Mucosa of descending colon (tissue), 3 donors: ENCODE measurements around the gene TALDO1. TPM values are rescaled to one million over a fixed set of nuclear protein-coding genes. Genes with fewer than 3 reads are reported as not detected.

Source experiments
- ATAC-seq: fragments of 200-7000 bp; cut with Tn5 transposase; one replicate; pipeline ENCODE4 v1.9.1; 2020; ENCODE audit warnings: mild to moderate bottlenecking, moderate library complexity
- DNase-seq, 3 donors: peaks; one replicate each; pipeline ENCODE4 v3.0.0-alpha.2; 2020
- H3K36me3 ChIP-seq: fragments of 200-600 bp; one replicate; pipeline ENCODE4 v1.8.0; 2021; ENCODE audit warnings: low read depth, mild to moderate bottlenecking
- H3K4me1 ChIP-seq: fragments of 200-600 bp; one replicate; pipeline ENCODE4 v1.8.0; 2021; ENCODE audit warnings: low read depth, mild to moderate bottlenecking
- H3K4me3 ChIP-seq: fragments of 200-600 bp; one replicate; pipeline ENCODE4 v1.8.0; 2021; ENCODE audit warnings: mild to moderate bottlenecking
- H3K9me3 ChIP-seq: fragments of 200-600 bp; one replicate; pipeline ENCODE4 v1.8.0; 2021; ENCODE audit warnings: mild to moderate bottlenecking
- CTCF ChIP-seq: fragments of 200-600 bp; IDR thresholded peaks from one replicate; pipeline ENCODE4 v1.8.0; 2022; ENCODE audit warnings: antibody characterized with exemption, mild to moderate bottlenecking
- intact Hi-C, 2 donors: fragments of 100-400 bp; cut with DNase I in 1 of 2; cut with micrococcal nuclease in 1 of 2; formaldehyde crosslinking; loops; one replicate each; pipeline versions ENCODE4 v1.11.0 to v1.11.1; 2022; cut with DNase I, micrococcal nuclease
- total RNA-seq, 3 donors: library from RNA; stranded (reverse); fragmentation: NEBNext Ultra II Directional in 2 of 3; extraction: Animal tissue kit (Norgen Biotek cat#: 25700) in 2 of 3; gene quantifications; one replicate each; pipeline versions ENCODE4 v1.2.1 to v1.2.4, GENCODE V29; 2021 to 2023
- donor health status: DM: no; HTN: no; CAD: no; lungs with moderate emphysema.
- donor health status: DM: no; HTN: no; CAD: no.
- donor health status: DM: no; HTN: yes; CAD: no.

Gene TALDO1
- total RNA-seq, 3 donors from 2014 or later: 101 to 158 (median 128) TPM

GRCh38 chr11:724778-725386 lies 22.4 kb upstream of the TALDO1 start:
- Histone ChIP-seq H3K4me3 (no peak overlapping the region), H3K4me1 (peaks cover 37% of the 10 kb centered on the region), H3K36me3 (no peaks in the 10 kb centered on the region), H3K9me3 (no peaks in the 10 kb centered on the region)
- intact Hi-C loops: loop anchor here (5.0 to 10.0 kb wide), 3 partner anchors 60 to 170 kb away; no protein-coding TSS in a partner anchor
- DNase-seq: peak in 1 of 3 donors; percentile 59
- no peak for ATAC-seq
- no peak for TF ChIP-seq CTCF

DNA sequence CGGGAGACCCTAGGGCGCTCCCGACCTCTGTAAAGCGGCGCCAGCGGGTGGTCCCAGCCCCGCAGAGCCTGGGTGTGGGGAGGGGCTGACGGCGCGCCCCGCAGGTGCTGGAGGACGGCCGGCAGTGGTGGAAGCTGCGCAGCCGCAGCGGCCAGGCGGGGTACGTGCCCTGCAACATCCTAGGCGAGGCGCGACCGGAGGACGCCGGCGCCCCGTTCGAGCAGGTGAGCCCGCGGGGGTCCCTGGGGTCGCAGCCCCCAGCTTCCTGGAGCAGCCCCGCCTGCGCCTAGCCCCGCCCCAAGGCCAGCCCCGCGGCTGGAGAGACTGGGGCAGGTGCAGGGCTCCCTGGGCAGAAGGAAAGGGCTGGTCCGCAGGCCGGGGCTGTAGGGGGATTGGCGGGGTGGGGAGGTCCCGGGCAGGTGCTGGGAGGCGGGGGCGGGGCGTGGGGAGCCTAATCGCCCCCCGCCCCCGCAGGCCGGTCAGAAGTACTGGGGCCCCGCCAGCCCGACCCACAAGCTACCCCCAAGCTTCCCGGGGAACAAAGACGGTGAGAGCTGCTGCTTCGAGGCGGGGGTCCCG lies 21.6 kb upstream of the TALDO1 start:
- TF ChIP-seq CTCF: no peak
- Histone ChIP-seq H3K9me3 (no peaks in the 10 kb centered on the region), H3K36me3 (no peaks in the 10 kb centered on the region), H3K4me3 (no peak overlapping the region), H3K4me1 (peaks cover 29% of the 10 kb centered on the region)
- peak; percentile 26 to 71 (median 64) for DNase-seq
- intact Hi-C loops: loop anchor here (5.0 to 10.0 kb wide), 3 partner anchors 61 to 171 kb away; no protein-coding TSS in a partner anchor
- peak; percentile 39 for ATAC-seq

DNA sequence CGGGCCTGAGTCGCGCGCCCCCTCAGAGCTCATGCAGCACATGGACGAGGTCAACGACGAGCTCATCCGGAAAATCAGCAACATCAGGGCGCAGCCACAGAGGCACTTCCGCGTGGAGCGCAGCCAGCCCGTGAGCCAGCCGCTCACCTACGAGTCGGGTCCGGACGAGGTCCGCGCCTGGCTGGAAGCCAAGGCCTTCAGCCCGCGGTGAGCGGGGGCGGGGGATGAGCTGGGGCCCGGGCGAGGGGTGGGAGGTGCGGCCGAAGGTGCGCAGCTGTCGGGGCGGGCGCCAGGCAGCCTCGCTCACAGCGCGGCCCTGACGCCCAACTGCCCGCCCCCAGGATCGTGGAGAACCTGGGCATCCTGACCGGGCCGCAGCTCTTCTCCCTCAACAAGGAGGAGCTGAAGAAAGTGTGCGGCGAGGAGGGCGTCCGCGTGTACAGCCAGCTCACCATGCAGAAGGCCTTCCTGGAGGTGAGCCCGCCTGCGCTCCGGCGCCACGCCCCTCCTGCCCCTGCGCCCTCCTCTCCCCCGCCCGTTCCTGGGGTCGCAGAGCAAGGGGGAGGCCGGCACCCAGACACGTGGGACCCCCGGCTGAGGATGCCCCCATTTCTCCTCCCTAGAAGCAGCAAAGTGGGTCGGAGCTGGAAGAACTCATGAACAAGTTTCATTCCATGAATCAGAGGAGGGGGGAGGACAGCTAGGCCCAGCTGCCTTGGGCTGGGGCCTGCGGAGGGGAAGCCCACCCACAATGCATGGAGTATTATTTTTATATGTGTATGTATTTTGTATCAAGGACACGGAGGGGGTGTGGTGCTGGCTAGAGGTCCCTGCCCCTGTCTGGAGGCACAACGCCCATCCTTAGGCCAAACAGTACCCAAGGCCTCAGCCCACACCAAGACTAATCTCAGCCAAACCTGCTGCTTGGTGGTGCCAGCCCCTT lies 20.7 kb upstream of the TALDO1 start:
- Histone ChIP-seq H3K4me1 (peaks cover 24% of the 10 kb centered on the region), H3K36me3 (no peaks in the 10 kb centered on the region), H3K9me3 (no peaks in the 10 kb centered on the region), H3K4me3 (no peak overlapping the region)
- ATAC-seq: peak; percentile 73
- TF ChIP-seq CTCF: no peak
- peak; percentile 78 to 91 (median 90) for DNase-seq
- intact Hi-C loops: loop anchor here (5.0 to 10.0 kb wide), 3 partner anchors 62 to 172 kb away; no protein-coding TSS in a partner anchor

GRCh38 chr11:727281-727701 lies 20.0 kb upstream of the TALDO1 start:
- intact Hi-C loops: loop anchor here (5.0 to 10.0 kb wide), 3 partner anchors 62 to 172 kb away; no protein-coding TSS in a partner anchor
- Histone ChIP-seq H3K36me3 (no peaks in the 10 kb centered on the region), H3K4me3 (no peak overlapping the region), H3K4me1 (peaks cover 24% of the 10 kb centered on the region), H3K9me3 (no peaks in the 10 kb centered on the region)
- ATAC-seq (no peak), DNase-seq (peak; percentile 17 to 61 (median 50))
- no peak for TF ChIP-seq CTCF
